Measurements from ENCODE around the gene CTDSPL. TPM values are rescaled to one million over a fixed set of nuclear protein-coding genes. Genes with fewer than 3 reads are reported as not detected.

Gene CTDSPL
- total and polyA plus RNA-seq, 7 donors: 2.7 to 24.6 (median 6.8) TPM

DNA sequence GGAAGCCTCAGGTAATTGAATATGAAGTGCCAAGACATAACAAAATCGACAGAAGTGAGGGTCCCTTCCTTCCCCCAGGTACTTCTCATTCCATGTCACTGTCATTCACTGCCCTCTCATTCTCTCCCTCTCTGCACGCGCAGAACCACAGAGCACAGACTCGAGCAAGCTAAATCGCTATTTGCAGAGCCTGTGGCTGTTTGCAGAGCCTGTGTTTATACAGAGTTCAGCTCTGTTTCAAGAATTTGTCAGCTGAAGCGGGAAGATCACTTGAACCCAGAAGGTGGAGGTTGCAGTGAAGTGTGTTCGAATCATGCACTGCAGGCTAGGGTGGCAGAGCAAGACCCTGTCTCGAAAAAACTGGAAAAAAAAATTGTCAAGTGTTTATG is 131.4 kb downstream of the CTDSPL start:
- 88 to 95% (median 93%) methylated on average over 8 of the region's 8 CpGs for whole genome bisulfite sequencing, 3 donors
- H3K36me3 ChIP-seq (ENCODE audit: insufficient read depth in 1 of 2, low read depth in 1 of 2): no peaks in the 10 kb centered on the region
- ATAC-seq (no peak), DNase-seq (no peak)
- intact Hi-C loops (cut with DNase I): no loop called here
- H3K4me3 ChIP-seq: no peak overlapping the region
- no peaks in the 10 kb centered on the region for H3K27me3 ChIP-seq (ENCODE audit: insufficient read depth in 3 of 3, low read length in 2 of 3)
- no peak overlapping the region for H3K27ac ChIP-seq
- no peaks in the 10 kb centered on the region for H3K4me1 ChIP-seq
- TF ChIP-seq, protein P1, sequence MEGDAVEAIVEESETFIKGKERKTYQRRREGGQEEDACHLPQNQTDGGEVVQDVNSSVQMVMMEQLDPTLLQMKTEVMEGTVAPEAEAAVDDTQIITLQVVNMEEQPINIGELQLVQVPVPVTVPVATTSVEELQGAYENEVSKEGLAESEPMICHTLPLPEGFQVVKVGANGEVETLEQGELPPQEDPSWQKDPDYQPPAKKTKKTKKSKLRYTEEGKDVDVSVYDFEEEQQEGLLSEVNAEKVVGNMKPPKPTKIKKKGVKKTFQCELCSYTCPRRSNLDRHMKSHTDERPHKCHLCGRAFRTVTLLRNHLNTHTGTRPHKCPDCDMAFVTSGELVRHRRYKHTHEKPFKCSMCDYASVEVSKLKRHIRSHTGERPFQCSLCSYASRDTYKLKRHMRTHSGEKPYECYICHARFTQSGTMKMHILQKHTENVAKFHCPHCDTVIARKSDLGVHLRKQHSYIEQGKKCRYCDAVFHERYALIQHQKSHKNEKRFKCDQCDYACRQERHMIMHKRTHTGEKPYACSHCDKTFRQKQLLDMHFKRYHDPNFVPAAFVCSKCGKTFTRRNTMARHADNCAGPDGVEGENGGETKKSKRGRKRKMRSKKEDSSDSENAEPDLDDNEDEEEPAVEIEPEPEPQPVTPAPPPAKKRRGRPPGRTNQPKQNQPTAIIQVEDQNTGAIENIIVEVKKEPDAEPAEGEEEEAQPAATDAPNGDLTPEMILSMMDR (IDR thresholded peaks at IDR 0.05): no peak
- H3K9me3 ChIP-seq: no peaks in the 10 kb centered on the region

DNA sequence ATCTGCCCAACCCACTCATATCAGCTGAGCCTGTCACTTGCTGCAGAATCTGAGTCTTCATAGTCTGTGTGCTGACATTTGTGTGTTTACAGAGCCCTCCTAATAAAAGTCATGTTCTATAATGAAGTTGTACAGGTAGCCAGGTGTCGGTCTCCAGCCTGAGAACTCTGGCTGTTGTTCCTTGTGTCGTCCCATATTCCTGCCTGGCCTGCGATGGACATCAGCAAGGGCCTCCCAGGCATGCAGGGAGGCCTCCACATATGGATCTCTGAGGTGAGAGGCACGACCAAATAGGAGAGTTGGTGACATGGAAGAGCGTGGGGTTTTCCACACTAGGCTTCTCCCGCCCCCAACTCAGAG is 131.8 kb downstream of the CTDSPL start:
- intact Hi-C loops (cut with DNase I): no loop called here
- 57 to 66% (median 61%) methylated on average over 6 of the region's 6 CpGs for WGBS, 3 donors

DNA sequence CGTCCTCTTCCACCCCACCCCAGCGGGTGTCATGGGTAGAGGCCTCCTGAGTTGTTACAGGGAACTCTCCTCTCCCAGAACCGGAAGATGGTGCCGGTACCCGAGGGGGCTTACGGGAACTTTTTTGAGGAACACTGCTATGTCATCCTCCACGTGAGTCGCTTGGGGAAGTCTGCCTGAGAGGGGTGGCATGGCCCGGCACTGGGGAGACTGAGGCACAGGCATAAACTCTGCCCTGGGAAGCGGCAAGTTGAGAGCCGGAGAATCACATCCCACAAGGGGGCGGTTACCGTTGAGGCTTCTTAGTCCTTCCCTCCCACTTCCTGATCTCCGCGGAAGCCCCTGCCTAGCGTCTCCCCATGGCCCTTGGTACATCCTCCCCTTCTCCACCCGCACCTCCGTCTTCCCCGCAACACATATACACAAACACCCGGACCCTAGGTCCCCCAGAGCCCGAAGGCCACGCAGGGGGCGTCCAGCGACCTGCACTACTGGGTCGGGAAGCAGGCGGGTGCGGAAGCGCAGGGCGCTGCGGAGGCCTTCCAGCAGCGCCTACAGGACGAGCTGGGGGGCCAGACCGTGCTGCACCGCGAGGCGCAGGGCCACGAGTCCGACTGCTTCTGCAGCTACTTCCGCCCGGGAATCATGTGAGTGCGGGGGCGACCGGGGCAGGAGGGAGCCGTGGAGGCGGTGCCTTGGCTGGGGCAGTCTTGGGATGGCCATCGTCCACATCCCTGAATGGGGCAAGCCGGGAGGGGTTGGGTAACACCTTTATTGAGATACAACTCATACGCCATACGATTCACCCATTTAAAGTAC is 132.3 kb downstream of the CTDSPL start:
- ATAC-seq: peak; percentile 49 to 56 (median 55)

More for the DNA sequence above, 131.8 kb downstream of the CTDSPL start:
- Histone ChIP-seq H3K9me3 (no peaks in the 10 kb centered on the region), H3K27me3 (ENCODE audit: insufficient read depth in 3 of 3, low read length in 2 of 3) (no peaks in the 10 kb centered on the region), H3K4me1 (no peaks in the 10 kb centered on the region), H3K36me3 (ENCODE audit: insufficient read depth in 1 of 2, low read depth in 1 of 2) (no peaks in the 10 kb centered on the region), H3K4me3 (peak overlapping the region; percentile 71), H3K27ac (peak overlapping the region; percentile 67)
- DNase-seq (no peak), ATAC-seq (no peak)
- TF ChIP-seq, protein P1 (IDR thresholded peaks at IDR 0.05): no peak

DNA sequence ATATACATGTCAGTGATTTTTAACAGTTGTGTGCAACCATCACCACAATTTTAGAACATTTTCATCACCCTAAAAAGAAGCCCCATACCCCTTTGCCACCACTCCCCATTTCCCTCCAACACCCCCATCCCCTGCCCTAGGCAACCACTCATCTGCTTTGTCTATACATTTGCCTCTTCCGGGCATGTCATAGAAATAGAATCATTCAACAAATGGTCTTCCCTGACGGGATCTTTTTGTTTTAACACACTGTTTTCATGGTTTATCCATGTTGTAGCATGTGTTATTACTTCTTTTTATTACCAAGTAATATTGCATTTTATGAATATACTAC is 132.9 kb downstream of the CTDSPL start:
- intact Hi-C loops (cut with DNase I): no loop called here
- no peaks in the 10 kb centered on the region for H3K36me3 ChIP-seq (ENCODE audit: insufficient read depth in 1 of 2, low read depth in 1 of 2)
- ATAC-seq (no peak), DNase-seq (no peak)
- peak overlapping the region; percentile 67 for H3K27ac ChIP-seq
- no peaks in the 10 kb centered on the region for H3K27me3 ChIP-seq (ENCODE audit: insufficient read depth in 3 of 3, low read length in 2 of 3)
- 24 to 47% (median 28%) methylated on average over 2 of the region's 2 CpGs for WGBS, 3 donors
- peaks cover 4% of the 10 kb centered on the region for H3K4me1 ChIP-seq
- H3K9me3 ChIP-seq: no peaks in the 10 kb centered on the region
- H3K4me3 ChIP-seq: peak overlapping the region; percentile 71
- TF ChIP-seq, protein P1 (IDR thresholded peaks at IDR 0.05): no peak

More for the DNA sequence above, 132.3 kb downstream of the CTDSPL start:
- peak; percentile 88 to 89 for DNase-seq
- WGBS, 3 donors: 6 to 8% (median 7%) methylated on average over 48 to 49 of the region's 49 CpGs
- intact Hi-C loops (cut with DNase I): no loop called here
- Histone ChIP-seq H3K36me3 (ENCODE audit: insufficient read depth in 1 of 2, low read depth in 1 of 2) (no peaks in the 10 kb centered on the region), H3K4me1 (no peaks in the 10 kb centered on the region), H3K27ac (peak overlapping the region; percentile 67), H3K9me3 (no peaks in the 10 kb centered on the region), H3K27me3 (ENCODE audit: insufficient read depth in 3 of 3, low read length in 2 of 3) (no peaks in the 10 kb centered on the region), H3K4me3 (peak overlapping the region; percentile 71)
- TF ChIP-seq, protein P1 (IDR thresholded peaks at IDR 0.05): no peak

Data from psoas muscle (tissue), 8 donors.